Stimulated activated CD8-positive, alpha-beta memory T cell treated with anti-CD3 and anti-CD28 coated beads, Interleukin-4, amount 100 ng/mL, for 1 hour (primary cell): Measurements from ENCODE around the gene IFFO2.

ENCODE experiments used
- DNase-seq, 2 donors: peaks; one replicate each; pipeline ENCODE4 v3.0.0-alpha.2; 2020; ENCODE audit warnings: low read depth in 2 of 2, low spot score in 1 of 2

IFFO2 gene

GRCh38 chr1:18951818-18952391, 4.6 kb downstream of the IFFO2 start:
- peak; percentile 59 to 62 for DNase-seq

GRCh38 chr1:18951416-18951815, 5.1 kb downstream of the IFFO2 start:
- DNase-seq: no peak

GRCh38 chr1:18950401-18951026, 6.0 kb downstream of the IFFO2 start:
- DNase-seq: no peak

- no peak for DNase-seq
These were observed 6.6 kb downstream of the IFFO2 start for GRCh38 chr1:18949686-18950400.

DNA sequence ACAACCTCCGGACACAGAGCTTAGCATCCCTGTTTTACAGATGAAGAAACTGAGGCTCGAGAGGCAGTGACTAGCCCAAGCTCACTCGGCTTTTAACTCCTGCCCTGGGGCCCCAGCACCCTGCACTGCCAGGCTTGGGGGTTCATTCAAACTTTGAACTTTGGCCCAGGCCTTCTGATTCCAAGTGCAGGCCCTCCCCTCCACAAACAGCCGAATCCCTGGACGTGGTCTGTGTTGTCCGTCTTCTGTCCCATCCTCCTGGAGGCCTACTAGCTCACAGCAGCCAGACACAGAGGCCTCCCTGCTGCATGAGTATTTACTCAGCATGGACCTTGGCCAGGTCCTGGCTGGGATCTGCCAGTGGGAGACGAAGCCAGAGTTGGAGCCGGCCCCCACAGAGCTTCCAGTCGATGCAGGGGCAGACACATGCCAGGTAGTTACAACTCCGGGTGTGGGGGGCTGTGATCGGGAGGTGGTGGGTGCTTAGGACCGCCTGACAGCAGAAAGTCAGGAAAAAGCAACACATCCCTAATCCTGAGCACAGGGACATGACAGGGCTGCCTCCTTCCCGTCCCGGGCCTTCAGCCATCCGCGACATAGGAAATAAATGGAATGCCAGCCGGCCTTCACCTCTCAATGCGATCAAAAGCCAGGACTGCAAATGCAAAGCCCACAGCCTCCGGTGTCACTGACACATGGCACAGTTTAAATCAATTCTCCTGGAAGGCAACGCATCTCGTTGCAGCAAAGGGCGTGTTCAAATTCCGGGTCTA, 7.4 kb downstream of the IFFO2 start:
- no peak for DNase-seq

GRCh38 chr1:18948048-18948912, 8.2 kb downstream of the IFFO2 start:
- peak in 1 of 2 donors; percentile 26 for DNase-seq

DNA sequence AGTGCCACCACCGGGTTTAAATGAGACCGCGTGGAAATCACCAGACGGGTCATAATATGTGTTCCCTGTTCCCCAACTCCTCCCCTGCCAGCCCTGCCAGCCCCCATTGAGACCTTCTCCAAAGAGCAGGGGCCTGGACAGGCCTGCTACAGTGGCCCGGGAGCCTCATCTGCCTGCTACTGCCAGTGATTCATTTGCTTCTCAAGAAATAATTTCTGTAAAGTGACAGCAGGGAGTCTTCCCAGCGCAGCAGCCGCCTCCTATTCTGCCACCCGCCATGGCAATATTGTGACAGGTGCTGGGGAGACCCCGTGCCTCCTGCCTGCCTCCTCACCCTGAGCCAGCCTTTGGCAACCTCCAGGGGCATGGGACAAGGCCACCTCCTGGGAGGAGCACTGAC, 8.9 kb downstream of the IFFO2 start:
- DNase-seq: no peak

DNA sequence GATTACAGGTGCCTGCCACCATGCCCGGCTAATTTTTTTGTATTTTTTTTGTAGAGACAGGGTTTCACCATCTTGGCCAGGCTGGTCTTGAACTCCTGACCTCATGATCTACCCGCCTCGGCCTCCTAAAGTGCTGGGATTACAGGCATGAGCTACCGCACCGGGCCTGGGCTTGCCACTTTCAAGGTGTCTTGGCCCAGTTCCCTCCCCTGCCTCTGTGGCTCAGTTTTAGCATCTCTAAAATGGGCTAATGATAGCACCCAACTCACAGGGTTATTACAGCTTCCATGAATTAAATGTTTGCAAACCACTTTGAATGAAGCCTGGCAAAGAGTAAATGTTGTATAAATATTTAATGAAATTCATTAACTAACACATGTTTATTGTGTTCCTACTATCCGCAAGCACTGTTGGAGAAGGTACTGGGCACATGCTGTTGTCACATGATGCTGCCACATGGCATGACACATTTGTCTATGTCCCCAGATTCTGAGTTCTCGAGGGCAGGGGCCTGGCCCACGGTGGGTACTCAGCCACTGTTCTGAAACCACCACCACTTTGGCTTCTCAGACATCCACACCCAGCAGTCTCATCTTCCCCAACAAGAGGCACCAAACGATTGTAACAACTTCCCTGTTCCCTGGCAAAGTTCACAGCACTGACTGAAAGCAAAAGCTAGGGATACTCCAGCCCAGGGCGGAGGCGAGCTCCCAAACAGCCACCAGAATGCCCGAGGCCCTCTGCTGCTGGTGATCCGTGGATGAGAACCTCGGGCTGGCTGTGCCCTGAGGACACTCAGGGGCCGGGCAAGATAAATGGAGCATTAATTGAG, 9.7 kb downstream of the IFFO2 start:
- DNase-seq: no peak

GRCh38 chr1:18945401-18945849, 11.1 kb downstream of the IFFO2 start:
- no peak for DNase-seq

DNA sequence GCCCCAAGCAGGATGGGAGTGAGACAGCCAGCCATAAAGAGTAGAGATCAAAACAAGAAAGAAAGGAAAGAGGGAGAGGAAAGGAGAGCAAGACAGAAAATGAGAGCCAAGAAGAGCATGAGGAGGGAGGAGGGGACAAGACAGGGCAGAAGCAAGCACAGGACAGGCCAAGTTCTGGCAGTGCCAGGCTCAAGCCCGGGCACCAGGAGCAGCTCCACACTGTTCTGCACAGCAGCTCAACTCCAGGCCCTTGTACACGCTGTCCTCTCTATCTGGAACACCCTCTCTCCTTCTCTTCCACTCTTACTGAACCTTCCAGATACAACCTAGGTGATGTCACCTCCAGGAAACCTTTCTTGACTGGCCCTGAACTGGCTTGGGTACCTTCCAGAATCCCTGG, 11.7 kb downstream of the IFFO2 start:
- no peak for DNase-seq

DNA sequence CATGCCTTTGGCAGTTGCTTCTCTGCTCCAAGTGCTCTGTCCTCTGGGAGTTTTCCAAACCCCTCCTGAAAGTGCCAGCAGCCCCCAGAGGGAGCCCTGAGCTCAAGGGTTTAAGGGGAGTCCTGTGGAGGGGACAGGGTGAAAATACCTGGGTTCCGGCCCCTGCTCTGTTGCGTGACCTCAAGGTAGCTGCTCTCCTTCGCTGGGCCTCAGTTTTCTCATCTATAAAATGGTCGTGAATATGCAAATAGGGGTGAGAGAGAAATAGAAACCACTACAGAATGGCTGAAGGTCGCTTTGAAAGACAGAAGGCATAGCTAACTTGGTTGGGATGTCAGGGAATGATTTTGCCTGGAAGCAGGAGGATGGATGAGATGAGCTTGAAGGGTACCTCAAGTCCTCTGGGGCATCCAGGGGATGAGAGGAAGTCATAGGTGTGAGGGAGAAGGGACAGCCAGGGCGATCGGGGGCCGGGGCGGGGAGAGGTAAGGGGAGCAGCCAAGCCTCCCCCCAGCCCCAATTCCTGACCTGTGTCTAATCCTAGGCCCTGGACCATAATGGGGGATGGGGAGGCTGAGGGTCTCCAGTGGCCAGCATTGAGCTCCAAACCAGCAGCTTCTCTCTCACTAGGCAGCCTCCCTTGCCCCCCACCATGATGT, 12.4 kb downstream of the IFFO2 start:
- no peak for DNase-seq

DNA sequence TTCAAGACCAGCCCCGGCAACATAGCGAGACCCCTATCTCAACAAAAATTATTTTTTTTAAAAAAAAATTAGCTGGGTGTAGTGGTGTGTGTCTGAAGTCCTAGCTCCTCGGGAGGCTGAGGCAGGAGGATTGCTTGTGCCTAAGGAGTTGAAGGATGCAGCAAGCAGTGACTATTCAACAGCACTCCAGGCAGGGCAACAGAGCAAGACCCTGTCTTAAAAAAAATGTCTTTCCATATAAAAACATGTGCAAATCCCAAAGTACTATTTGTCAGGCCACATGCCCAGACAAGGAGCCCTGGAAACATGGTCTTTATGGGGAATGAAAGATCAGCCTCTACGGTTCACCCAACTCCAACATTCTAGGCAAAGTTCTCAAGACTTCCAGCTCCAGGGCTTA, 13.3 kb downstream of the IFFO2 start:
- no peak for DNase-seq

DNA sequence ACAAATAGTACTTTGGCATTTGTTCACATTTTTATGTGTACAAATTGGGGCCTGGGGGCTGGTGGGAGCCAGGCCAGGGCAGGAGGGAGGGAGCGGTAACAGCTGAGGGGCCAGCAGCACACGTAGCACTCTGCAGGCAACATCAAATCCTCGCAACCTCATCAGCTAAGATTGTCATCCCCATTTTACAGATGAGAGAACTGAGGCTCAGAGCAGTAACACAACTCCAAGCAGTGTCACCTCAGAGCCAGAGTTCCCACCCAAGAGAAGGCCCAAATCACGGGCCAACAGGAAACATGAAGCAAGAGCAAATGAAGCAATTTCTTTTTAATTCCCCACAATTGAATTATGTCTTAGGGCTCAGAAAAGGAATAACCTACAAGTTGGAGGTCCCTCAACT, 14.1 kb downstream of the IFFO2 start:
- no peak for DNase-seq

DNA sequence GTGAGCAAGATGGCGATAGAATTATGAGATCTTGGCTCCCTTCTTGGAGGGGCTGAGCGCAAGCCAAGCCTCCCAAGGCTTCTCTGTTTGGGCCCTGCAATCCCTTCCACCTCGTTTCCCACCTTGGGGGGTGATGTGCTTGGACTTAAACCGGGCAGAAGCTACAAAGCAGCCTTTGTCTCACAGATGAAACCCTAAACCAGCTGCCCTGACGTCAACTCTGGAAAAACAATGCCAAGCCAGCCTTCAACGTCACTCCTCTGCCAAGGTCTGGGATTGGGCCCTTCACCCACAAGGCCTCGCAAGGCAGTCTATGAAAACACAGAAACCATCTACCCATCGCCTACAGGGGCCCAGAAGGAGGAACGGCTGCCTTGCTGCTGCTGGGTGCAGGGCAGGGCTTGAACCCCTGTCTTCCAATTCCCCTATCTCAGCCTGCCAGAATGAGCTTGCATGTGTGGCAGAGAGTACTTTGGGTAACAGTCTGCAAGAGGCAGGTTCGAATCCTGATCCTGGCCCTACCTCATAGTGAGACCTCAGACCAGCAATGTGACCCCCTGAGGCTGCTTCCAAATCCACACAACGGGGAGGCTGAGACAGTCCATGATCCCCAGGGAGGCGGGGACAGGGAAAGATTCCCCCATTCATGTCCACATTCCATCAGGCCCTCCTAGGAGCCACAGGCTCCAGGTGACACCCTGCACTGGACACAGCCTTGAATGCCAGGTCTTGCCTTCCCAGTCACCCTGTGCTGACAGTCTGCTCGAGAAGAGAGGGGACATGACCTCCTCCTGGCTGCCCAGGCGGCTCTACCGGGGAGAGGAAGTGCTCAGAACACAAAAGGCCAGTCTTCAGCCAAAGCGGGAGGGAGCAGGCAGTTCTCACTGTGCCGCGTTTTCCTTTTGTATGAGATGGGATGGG, 15.0 kb downstream of the IFFO2 start:
- no peak for DNase-seq

- DNase-seq: no peak
These were observed 16.0 kb downstream of the IFFO2 start for GRCh38 chr1:18940303-18941020.

DNA sequence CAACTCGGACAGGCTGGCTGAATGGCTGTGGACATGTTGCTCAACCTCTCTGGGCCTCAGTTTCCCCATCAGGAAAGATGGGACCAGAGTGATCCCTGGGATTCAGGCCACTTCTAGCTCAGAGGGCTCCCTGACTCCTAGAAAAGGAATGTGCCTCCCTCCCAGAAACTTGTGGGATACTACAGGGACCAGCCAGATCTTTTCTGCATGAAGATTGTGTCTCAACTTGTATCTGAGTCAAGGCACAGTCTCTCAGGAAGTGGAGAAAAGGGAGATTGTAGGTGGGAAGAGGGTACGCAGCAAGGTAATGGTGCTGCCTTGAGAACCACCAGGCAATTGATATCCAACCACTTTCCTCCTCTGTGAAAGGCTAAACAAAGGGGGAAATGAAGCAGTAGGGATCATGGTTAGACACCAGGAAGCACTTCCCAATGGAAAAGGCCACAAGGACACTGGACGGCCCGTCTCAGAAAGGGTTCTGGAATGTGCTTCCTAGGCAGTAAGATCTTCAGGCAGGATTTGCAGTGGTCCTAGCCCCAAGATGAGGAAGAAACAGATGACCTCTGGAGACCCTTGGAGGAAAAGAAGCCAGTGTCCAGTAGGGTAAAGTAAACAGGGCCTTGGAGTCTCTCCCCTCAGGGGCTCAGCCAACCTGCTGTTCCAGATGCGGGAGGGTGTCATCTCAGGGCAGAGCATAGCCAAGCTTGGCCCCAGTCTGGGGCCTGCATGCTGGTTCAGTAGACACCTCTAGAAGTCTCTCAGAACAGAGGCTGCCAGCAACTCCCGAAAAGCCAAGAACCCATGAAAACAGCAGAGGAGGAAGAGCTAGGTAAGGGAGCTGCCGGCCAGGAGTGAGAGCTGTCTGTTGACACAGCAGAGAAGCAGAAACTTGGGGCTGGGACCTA, 16.8 kb downstream of the IFFO2 start:
- DNase-seq: no peak

- no peak for DNase-seq
These were observed 17.8 kb downstream of the IFFO2 start for GRCh38 chr1:18938707-18939070.
